Measurements from ENCODE around the gene CILP.

The CILP gene

GRCh38 chr15:65180167-65180566 lies 31.1 kb downstream of the CILP start:
- H3K36me3 ChIP-seq (ENCODE audit: low read length): peaks cover 22% of the 10 kb centered on the region; the same call in 1 of the 2 replicates
- TF ChIP-seq EZH2phosphoT487 (conservative IDR thresholded peaks at IDR 0.05; ENCODE audit: low read length) (no peak), CTCF (IDR thresholded peaks at IDR 0.05; ENCODE audit: insufficient read depth, low read length, poor library complexity, severe bottlenecking) (no peak)
- no peak overlapping the region for H3K4me2 ChIP-seq (ENCODE audit: low read depth, low read length, poor library complexity, severe bottlenecking)
- H3K9ac ChIP-seq (ENCODE audit: low read length): no peak overlapping the region
- peaks cover 58% of the 10 kb centered on the region for H3K79me2 ChIP-seq (ENCODE audit: insufficient read depth, low read length)
- H3K27me3 ChIP-seq (ENCODE audit: low read length): no peaks in the 10 kb centered on the region
- no peak overlapping the region for H3K4me3 ChIP-seq (ENCODE audit: insufficient read depth, low read length, poor library complexity, severe bottlenecking)
- no peaks in the 10 kb centered on the region for H4K20me1 ChIP-seq (ENCODE audit: low read depth, low read length)
- H3K27ac ChIP-seq (ENCODE audit: low read depth, low read length): no peak overlapping the region
- H3F3A ChIP-seq (ENCODE audit: insufficient read depth): peaks cover 12% of the 10 kb centered on the region
- no peaks in the 10 kb centered on the region for H3K9me3 ChIP-seq (ENCODE audit: insufficient read depth, low read length)
- no peak overlapping the region for H2AFZ ChIP-seq (ENCODE audit: low read depth, low read length, severe bottlenecking)
- H3K9me2 ChIP-seq (replicated peaks; ENCODE audit: insufficient read depth, low read length): no peaks in the 10 kb centered on the region

- H3K9me2 ChIP-seq (replicated peaks; ENCODE audit: insufficient read depth, low read length): no peaks in the 10 kb centered on the region
- peaks cover 12% of the 10 kb centered on the region for H3F3A ChIP-seq (ENCODE audit: insufficient read depth)
- no peak overlapping the region for H3K9ac ChIP-seq (ENCODE audit: low read length)
- H3K27me3 ChIP-seq (ENCODE audit: low read length): no peaks in the 10 kb centered on the region
- TF ChIP-seq CTCF (IDR thresholded peaks at IDR 0.05; ENCODE audit: insufficient read depth, low read length, poor library complexity, severe bottlenecking) (no peak), EZH2phosphoT487 (conservative IDR thresholded peaks at IDR 0.05; ENCODE audit: low read length) (no peak)
- H3K36me3 ChIP-seq (ENCODE audit: low read length): peaks cover 22% of the 10 kb centered on the region; the same call in 1 of the 2 replicates
- no peak overlapping the region for H2AFZ ChIP-seq (ENCODE audit: low read depth, low read length, severe bottlenecking)
- H3K9me3 ChIP-seq (ENCODE audit: insufficient read depth, low read length): no peaks in the 10 kb centered on the region
- H3K79me2 ChIP-seq (ENCODE audit: insufficient read depth, low read length): peaks cover 37% of the 10 kb centered on the region
- H3K27ac ChIP-seq (ENCODE audit: low read depth, low read length): no peak overlapping the region
- H3K4me3 ChIP-seq (ENCODE audit: insufficient read depth, low read length, poor library complexity, severe bottlenecking): no peak overlapping the region
- H4K20me1 ChIP-seq (ENCODE audit: low read depth, low read length): no peaks in the 10 kb centered on the region
- H3K4me2 ChIP-seq (ENCODE audit: low read depth, low read length, poor library complexity, severe bottlenecking): no peak overlapping the region
Observed at GRCh38 chr15:65177901-65178300, 33.4 kb downstream of the CILP start.

- H3K4me2 ChIP-seq (ENCODE audit: low read depth, low read length, poor library complexity, severe bottlenecking): no peak overlapping the region
- no peak for TF ChIP-seq EZH2phosphoT487 (conservative IDR thresholded peaks at IDR 0.05; ENCODE audit: low read length)
- TF ChIP-seq CTCF (IDR thresholded peaks at IDR 0.05; ENCODE audit: insufficient read depth, low read length, poor library complexity, severe bottlenecking): no peak
- H3K9me2 ChIP-seq (replicated peaks; ENCODE audit: insufficient read depth, low read length): no peaks in the 10 kb centered on the region
- H3K4me3 ChIP-seq (ENCODE audit: insufficient read depth, low read length, poor library complexity, severe bottlenecking): no peak overlapping the region
- H3K9me3 ChIP-seq (ENCODE audit: insufficient read depth, low read length): no peaks in the 10 kb centered on the region
- peaks cover 20% of the 10 kb centered on the region for H3K79me2 ChIP-seq (ENCODE audit: insufficient read depth, low read length)
- peaks cover 4% of the 10 kb centered on the region; the same call in 1 of the 2 replicates for H3F3A ChIP-seq (ENCODE audit: insufficient read depth)
- no peak overlapping the region for H2AFZ ChIP-seq (ENCODE audit: low read depth, low read length, severe bottlenecking)
- no peak overlapping the region for H3K27ac ChIP-seq (ENCODE audit: low read depth, low read length)
- peaks cover 22% of the 10 kb centered on the region; the same call in 1 of the 2 replicates for H3K36me3 ChIP-seq (ENCODE audit: low read length)
- no peak overlapping the region for H3K9ac ChIP-seq (ENCODE audit: low read length)
- H4K20me1 ChIP-seq (ENCODE audit: low read depth, low read length): no peaks in the 10 kb centered on the region
- no peaks in the 10 kb centered on the region for H3K27me3 ChIP-seq (ENCODE audit: low read length)
Observed at GRCh38 chr15:65176056-65176455, 35.2 kb downstream of the CILP start.

Measured in SU-DHL-6 (cell line).